Measurements from ENCODE around the gene TXNRD3.

TXNRD3 gene

GRCh38 chr3:126654571-126655383 is at the start of gene TXNRD3:
TSS of gene TXNRD3 (minus strand) at chr3:126655124.
- peak; percentile 79 for DNase-seq

GRCh38 chr3:126703512-126704493 is 48.9 kb upstream of the TXNRD3 start, which contains the start of gene CHCHD6:
TSS of gene CHCHD6 (plus strand) at chr3:126704240. CDS start at chr3:126704313, 73 bp downstream.
- DNase-seq = peak; percentile 98

DNA sequence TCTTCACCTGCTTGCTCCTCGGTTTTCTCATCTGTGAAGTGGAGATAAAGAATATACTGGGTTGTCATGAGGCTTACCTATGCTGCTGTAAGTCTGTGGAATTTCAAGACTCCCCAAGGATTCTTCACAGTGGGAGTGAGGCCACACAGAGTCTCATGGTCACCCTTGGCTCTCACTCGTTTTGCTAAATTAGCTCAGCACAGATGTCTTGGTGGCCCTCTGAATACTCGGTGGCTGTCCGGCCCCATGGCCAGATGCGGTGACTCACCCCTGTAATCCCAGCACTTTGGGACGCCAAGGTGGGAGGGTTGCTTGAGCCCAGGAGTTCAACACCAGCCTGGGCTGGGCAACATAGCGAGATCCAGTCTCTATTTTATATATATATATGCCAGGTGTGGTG is 44.1 kb upstream of the TXNRD3 start:
- DNase-seq = no peak

DNA sequence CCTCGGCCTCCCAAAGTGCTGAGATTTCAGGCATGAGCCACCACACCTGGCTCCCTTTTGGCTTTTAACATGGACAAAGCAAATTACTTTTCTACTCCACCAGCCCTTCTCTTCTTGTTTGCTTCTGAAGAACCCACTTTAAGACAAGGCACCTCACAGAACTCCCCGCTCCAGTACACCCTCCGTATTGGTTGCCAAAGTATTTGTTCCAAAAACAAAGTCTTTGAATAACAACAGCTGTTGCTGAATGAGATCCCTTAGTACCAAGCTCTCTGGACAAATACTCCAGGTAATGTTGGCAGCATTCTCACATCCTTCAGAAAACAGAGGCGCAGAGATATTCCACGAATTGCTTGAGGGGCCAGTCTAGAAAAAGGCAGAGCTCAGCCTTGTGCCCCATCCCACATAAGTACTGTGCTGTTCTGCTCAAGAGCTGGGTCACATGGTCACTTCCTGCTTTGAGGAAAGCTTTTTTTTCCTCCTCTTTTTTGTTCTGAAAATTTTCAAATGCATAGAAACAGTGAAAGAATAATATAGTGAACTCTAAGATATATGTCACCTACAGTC is 41.9 kb upstream of the TXNRD3 start:
- DNase-seq = no peak

DNA sequence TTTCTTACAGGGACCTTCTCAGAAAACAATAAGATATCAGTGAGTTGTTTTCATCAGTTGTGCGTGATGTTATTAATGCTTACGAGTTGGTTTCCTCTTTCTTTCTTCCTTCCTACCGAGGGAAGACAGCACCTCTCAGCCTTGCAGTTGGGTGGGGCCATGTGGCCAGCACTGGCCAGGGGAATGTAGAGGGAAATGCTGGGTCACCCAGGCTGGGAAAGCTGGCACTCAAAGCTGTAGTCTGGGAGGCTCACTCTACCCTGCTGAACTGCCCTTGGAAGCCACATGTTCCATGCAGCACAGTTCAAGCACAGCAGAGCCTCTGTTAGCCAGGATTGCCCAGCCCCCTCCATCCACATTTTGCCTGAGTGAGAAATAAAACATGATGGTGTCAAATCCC is 39.0 kb upstream of the TXNRD3 start:
- DNase-seq = no peak

DNA sequence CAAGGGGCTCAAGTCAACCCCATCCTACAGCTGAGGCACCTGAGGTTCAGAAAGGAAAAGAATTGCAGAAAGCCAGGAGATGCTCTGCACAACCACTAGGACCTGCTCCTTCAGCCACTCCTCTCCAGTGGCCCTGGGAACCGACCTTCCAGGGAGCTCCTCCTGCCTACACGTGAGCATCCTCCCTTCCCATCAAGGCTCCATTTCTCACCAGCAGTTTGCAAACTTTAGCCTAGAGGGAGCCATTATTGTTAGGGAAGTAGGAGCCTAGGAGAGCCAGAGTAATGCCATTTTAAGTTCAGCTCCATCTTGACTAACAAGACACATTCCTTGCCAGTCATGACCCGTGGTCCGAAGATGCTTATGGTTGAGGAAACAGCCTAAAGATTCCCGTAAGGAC is 37.9 kb upstream of the TXNRD3 start:
- DNase-seq = no peak

- no peak for DNase-seq
Measured at GRCh38 chr3:126691765-126692164, 36.8 kb upstream of the TXNRD3 start.

GRCh38 chr3:126685493-126685892 is 30.6 kb upstream of the TXNRD3 start:
- DNase-seq = no peak

DNA sequence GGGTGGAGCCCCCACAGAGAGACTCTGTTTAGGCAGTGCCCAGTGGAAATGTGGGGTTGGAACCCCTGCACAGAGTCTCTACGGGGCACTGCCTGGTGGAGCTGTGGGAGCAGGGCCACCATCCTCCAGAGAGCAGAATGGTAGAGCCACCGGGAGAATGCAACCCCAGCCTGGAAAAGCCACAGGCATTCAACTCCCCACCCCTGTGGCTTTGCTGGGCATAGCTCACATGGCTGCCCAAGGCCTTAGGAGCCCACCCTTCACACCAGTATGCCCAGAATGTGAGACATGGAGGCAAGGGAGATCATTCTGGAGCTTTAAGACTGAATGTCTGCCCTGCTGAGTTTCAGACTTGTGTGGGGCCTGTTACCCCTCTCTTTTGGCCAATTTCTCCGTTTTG is 30.1 kb upstream of the TXNRD3 start:
- DNase-seq = no peak

DNA sequence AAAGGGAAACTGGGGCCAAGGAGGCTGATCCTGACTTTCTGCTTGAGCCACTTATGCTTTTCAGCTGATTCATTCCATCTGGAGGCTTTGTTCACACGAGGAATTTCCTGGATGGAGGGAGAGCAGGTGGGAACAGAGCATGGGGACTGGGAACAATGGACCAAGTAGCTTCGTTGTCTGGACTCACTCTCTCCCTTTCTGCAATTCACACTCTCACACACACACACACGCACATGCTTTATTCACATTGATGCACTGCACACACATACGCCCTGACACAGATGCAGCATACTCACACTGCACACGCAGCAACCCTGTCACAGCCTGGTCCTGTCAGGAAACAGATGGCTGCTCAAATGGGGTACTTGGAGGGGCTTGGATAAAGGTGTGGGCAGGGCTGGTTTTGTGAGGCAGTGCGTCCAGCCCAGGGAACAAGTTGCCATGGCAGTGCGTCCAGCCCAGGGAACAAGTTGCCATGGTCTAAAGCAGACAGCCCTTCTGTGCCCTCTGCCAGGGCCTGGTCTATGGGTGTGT is 29.4 kb upstream of the TXNRD3 start:
- peak; percentile 78 for DNase-seq

- no peak for DNase-seq
Measured at GRCh38 chr3:126683069-126683468, 28.1 kb upstream of the TXNRD3 start.

GRCh38 chr3:126682009-126682408 is 27.1 kb upstream of the TXNRD3 start:
- no peak for DNase-seq

DNA sequence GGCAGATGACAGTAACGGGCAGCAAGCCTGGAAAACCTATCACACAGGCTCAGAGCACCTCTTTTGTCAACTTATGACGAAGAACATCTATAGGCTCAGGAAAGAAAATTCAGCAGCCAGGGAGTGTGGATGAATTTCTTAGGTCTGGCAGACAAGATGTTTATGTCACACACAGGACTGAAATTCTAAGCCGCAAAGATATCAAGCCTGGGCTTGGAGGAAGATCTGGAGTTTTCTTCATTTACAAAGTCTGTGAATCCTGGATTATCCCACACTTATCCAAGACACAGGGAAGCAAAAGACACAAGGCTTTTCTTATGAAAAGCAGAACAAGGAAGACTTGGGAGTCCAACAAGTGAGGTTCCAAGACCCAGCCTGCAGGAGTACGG is 25.7 kb upstream of the TXNRD3 start:
- no peak for DNase-seq

- no peak for DNase-seq
Measured at GRCh38 chr3:126679831-126680666, 25.1 kb upstream of the TXNRD3 start.

DNA sequence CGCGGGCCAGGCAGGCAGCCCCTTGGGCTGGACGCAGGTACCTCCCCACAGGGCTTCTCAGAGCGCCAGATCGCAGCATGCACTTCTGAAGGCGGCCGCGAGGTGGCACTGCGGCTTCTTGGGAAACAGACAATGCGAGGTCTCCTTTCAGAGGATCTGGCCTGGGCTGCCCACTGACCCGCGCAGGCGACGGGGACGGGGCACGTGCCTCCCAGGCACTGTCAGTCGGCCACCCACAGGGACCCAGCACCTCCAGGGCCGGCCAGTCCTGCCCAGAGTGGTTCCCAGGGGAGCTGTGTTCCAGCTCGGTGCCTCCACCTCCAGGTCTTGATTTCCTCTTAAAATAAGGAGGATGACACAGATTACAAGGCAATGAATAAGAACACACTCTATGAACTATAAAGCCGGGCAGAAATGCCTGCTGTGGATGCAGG is 24.4 kb upstream of the TXNRD3 start:
- DNase-seq = peak; percentile 53

DNA sequence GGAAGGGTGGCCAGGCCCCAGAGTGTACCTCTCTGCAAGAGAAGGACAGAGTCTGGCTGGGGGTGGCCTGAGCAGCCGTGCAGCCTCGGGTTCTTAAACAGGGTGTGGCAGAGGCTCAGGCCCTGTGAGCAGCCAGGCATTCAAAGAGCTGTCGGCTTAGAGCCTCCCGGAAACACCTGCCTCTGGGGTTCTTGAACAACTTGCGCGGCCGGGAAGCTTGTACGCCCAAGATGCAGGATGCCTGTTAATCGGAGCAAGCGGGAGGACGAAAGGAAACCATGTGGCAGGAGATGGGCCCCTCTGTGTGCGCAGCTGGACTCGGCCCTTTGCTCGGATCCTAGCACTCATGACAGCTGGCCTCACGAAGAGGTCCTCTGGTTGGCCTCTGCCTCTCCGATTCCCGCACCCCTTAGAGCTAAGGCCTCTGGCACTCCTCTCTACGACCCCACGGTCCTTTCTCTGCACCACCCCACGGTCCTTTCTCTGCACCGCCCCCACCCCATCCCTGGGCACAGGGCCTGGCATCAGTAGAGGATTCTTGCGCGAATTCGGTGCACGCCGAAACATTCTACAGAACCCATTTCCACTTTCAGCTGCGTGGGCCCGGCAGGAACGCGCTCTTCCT is 23.9 kb upstream of the TXNRD3 start:
- DNase-seq = no peak

DNA sequence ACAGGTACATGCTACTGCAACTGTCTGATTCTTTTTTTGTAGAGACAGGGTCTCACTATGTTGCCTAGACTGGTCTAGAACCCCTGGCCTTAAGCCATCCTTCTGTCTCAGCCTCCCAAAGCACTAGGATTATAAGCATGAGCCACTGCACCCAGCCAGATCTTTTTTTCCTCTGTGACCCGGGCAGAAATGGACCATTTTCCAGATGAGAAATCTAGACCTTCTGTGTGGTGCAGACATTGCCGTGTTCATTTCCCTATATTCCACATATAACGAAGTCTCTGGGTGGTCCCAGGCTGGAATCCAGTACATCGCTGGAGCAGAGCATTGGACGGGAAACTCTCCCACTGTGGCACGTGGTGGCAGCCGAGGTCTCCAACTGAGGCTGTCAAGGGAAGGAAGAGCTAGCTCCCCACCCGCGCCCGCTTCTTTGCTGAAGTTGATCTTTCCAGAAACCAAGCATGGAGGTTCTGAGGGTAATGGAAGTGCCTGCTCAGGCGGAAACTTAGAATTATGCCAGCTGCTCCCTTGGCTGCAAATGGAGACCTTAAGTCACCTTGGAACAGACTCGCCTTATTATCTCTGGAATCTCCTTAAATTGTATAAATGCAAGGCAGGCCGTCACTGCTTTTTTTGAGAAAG is 23.1 kb upstream of the TXNRD3 start:
- peak; percentile 25 for DNase-seq

- DNase-seq = no peak
Measured at GRCh38 chr3:126676919-126677705, 22.2 kb upstream of the TXNRD3 start.

DNA sequence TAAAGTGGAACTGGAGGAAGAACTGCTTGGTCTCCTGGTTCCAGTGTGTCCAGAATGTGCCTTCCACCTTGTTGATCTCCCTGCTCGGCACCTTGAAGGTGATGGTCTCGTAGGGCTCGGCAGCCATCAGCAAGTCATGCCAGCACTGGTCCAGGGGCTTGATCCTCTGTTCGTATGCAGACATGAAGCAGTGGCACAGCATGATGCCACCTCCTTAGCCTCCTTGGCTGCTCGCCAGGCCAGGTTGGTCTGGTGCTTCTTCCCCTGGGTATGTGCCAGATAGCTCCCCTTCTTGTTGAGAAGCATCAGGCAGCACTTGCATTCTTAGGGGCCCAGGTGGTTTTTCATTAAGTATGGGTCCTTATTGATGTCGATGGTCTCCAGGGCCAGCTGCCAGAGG is 17.8 kb upstream of the TXNRD3 start:
- DNase-seq = peak; percentile 24

DNA sequence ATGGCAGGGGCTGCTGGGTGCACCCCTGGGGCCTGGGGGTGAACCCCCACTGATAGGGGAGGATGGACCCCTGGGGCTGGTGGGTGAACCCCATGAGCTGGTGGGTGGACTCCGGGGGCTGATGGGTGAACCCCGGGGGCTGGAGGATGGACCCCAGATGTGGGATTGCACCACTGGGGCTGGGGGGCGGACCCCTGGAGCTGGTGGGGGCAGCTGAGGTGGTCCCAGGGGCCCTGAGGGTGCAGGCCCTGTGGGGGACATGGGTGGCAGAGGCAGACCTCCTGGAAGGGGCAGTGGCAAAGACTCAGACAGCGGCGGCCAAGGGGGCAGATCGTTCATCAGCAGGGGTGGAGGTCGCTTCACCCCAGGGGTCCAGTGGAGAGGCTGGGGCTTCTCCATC is 17.4 kb upstream of the TXNRD3 start:
- DNase-seq = no peak

Measured in NCI-H2171 (cell line).